HG03064 (cell line): ENCODE results near the gene CREB3L4.
"Not testable (repeated sequence)": the region's sequence is repeated elsewhere in the genome, so short reads cannot be mapped to it uniquely, and the experiment has no call there.

Experiments used
- ATAC-seq: cut with Tn5 transposase; IDR thresholded peaks from one replicate; pipeline ENCODE4 v1.9.1; 2021; ENCODE audit warnings: low read depth; ENCODE audit not compliant: unreplicated experiment

The CREB3L4 gene

DNA sequence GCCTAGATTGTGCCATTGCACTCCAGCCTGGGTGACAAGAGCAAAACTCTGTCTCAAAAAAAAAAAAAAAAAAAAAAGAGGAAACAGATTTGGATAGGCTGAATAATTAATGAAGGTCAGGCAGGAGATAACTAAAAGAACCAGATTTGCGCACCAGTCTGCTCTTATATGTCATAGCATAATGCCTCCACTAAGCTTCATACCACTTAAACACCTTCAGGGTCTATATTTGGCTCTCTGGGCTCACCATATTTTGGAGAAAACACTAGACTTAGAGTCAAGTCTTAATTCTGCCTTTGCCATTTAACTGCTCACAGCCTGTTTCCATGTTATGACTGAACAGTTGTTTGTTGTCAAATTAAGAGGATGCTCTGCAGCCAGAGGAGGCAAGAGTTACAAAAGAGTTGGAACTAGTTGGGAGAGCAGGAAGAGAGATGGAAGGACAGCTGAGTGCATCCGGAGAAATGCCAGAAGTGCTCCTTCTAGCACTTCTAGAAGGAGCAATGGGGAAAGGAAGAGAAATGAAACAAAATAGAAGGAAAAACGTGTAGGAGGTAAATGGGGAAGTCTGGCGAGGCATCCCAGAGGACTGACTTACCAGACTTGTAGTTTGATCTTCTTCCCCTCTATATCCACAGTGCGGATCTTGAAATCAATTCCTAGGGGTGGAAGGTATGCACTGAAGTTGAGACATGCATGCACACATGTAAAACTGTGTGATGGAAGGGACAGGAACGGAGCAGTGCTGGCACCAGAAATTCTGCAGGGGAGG is 16.6 kb downstream of the CREB3L4 start:
- ATAC-seq: no peak

DNA sequence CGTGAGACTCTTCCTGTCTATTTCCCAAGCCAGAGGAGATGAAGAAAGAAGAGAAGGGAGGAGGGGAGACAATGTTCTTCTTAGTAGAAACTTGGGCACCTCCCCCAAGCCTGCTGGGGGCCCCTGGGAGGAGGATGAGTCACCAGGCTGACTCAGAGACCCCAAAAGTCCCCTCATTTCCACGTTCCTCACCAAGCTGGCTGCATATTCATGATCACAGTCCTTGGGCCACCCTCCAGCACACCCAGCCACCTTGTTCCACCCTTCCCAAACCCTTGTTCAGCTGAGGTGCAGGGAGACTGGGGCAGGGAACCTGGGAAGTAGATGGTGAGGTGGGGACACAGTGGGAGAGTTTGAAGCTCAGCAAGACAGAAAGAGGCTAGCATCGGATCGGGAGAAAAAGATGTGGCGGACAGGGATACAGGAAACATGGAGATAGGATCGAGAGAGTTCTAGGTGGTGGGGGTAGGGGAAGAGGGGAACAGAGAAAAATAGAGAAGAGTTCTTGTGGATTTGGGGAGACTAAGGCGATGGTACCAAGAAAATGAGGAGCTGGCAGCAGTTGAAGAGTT is 17.7 kb downstream of the CREB3L4 start:
- ATAC-seq: no peak

DNA sequence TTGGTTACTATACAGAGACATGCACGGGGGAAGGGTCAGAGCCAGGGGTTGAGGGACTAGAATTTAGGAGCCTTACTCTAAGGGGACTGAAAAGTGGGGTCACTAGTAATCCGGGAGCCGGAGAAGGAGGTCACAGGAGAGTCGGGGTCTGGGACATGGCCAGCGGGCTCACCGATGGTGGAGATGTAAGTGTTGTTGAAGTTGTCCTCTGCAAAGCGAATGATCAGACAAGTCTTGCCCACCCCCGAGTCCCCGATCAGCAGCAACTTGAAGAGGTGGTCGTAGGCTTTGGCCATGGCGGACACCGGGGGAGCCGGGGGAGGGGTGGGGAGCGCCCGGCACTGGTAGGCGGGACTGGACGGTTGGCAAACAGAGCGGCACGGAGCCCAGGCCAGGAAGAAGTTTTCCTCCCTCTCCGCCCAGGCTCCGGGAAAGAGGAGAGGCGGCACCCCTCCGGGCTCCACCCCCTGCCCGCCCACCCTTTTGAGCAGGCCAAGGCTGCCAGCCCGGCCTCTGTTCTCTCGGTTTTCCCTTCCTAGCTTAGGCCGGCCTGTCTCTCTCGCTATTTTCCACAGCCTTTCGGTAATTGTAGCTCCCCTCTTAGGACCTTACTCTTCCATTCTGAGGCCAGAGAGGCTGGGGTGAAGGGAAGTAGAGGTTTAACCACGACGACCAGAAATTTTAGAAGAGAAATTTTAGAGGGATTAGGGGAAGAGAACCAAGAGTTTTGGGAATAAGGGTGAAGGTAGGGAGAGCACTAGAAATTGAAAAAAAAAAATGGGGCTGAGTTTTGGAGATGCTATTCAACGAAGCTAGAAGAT is 18.4 kb downstream of the CREB3L4 start, which contains the start of gene RAB13:
TSS of gene RAB13 (minus strand) at position 399 of the 821 bp plus-strand sequence. CDS start at position 296, 103 bp downstream.
- no peak for ATAC-seq

DNA sequence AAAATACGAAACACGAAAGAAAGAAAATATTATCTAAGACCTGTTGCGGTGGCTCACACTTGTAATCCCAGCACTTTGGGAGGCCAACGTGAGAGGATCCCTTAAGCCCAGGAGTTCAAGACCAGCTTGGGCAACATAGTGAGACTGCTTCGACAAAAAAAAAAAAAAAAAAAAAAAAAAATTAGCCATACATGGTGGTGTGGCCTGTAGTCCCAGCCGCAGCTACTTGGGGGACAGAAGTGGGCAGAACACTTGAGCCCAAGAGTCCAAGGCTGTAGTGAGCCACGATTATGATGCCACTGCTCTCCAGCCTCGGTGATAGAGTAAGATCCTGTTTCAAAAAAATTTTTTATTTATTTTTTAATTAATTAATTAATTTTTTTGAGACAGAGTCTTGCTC is 19.9 kb downstream of the CREB3L4 start:
- no peak for ATAC-seq

DNA sequence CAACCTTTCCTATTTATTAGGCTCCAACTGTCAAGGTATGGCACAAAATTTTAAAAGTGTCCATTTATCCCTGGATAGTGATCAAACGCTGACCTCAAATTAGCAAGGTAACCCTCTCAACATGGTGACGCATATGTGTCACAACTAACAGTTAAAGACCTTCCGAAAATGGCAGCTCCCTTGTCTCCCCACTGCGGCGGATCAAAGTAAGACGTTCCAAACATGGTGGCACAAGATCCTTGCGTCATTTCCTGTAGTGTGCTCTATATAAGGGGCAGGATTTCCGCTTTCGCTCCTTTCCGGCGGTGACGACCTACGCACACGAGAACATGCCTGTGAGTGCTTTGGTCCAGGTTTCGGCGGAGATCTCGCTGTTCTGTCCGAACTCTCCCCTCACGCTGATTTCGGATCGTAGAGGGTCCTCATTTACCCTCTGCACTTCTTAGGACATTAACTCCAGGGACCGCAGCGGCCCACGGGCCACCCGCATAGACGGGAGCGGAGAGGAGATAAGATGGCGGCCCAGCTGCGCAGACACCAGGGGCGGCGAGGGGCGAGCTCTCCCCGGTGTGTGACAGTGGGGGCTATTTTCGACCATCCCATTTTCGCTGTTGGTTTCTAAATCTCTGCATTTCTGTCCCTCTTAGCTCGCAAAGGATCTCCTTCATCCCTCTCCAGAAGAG is 22.9 kb downstream of the CREB3L4 start, which contains the start of gene RPS27:
TSS of gene RPS27 (plus strand) at position 295 of the 683 bp plus-strand sequence. CDS start at position 330, 35 bp downstream.
- peak; percentile 50 for ATAC-seq

DNA sequence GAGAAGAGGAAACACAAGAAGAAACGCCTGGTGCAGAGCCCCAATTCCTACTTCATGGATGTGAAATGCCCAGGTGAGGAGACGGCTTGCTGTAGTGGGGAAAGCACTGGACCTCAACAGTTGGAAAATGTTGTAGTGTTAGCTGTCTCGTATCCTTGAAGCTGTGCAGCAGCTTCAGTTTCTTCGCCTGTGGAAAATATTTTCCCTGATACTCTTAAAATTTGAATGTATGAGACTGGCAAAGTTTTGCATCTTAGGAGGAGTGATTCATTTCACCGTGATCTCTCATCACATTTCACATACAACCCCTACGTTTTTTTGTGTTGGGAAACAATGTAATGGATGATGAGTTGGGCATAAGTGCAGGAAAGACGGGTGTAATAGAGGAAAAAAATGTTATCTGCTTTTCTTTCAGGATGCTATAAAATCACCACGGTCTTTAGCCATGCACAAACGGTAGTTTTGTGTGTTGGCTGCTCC is 23.5 kb downstream of the CREB3L4 start:
- ATAC-seq: no peak

DNA sequence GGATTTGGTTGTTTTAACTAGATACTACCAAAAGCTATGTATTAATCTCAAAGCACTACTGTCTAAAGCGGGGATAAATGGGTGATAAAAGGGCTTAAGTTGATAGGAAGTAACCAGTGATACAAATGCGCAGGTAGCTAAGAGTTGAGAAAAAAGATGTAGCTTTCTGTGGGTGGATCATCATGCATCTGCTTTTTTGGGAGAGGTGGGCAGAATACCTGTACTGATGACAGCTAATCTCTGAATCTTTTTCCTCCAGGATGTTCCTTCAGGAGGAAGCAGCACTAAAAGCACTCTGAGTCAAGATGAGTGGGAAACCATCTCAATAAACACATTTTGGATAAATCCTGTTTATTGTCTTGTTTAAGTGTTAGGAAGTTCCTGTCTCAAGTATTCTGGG is 24.1 kb downstream of the CREB3L4 start:
- no peak for ATAC-seq

DNA sequence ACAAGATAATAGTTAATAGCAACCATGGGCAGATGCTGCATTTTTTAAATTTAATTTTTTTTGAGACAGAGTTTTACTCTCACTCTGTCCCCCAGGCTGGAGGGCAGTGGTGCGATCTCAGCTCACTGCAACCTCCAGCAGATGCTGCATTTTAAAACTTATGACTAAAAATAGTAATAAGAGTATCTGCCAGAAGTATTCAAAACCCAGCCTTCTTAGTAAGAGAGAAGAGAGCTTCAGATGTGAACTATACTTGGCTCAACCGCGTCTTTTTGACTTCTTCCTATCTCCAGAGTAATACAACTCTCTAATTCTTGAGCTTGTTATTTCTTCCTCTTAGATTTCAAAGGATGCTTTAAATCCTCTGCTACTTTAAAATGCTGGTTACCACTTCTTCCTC is 27.5 kb downstream of the CREB3L4 start:
- no peak for ATAC-seq

DNA sequence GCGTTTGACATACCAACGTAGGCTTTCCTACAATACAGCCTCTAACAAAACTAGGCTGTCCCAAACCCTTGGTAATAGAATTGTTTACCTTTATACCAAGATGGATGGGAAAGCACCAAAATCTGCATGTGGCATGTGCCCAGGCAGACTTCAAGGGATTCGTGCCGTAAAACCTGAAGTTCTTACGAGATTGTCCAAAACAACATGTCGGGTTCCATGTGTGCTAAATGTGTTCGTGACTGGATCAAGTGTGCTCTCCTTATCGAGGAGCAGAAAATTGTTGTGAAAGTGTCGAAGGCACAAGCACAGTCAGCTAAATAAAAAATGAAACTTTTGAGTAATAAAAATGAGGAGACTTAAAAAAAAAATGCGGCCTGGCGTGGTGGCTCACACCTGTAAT is 27.9 kb downstream of the CREB3L4 start:
- no peak for ATAC-seq

DNA sequence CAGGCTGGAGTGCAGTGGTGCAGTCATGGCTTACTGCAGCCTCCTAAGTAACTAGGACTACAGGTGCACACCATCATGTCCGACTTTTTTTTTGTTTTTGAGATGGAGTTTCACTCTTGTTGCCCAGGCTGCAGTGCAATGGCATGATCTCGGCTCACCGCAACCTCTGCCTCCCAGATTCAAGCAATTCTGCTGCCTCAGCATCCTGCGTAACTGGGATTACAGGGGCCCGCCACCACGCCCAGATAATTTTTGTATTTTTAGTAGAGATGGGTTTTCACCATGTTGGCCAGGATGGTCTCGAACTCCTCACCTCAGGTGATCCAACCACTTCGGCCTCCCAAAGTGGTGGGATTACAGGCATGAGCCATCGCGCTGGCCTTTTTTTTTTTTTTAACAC is 29.2 kb downstream of the CREB3L4 start:
- not testable (repeated sequence) for ATAC-seq

DNA sequence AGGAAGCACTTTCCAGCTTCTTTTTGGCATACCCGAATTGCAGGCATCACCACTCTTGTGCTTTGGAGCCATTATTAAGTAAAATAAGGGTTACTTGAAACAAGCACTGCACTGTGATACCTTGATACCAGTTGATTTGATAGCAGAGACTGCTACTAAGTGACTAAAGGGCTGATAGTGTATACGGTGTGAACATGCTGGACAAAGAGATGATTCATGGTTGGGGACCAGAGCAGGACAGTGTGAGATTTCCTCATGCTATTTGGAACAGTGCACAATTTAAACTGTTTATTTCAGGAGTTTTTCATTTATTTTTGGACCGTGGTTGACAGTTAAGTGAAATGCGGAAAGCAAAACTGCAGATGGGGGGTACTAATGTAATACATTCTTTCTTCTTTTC is 32.7 kb downstream of the CREB3L4 start:
- no peak for ATAC-seq

DNA sequence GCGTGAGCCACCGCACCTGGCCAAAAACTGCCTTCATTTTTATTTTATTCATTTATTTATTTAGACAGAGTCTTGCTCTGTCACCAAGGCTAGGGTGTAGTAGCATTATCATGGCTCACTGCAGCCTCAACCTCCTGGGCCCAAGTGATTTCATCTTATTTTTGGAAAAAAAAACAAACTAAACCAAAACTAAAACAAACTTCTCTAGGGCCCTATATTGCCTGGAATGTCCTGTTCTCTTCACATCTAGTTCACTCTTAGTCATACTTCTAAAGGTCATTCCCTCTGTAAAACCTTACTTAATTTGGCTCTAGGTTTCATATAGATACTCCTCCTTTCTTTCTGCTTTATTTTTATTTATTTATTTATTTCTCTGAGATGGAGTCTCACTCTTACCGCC is 38.4 kb downstream of the CREB3L4 start:
- ATAC-seq: no peak

DNA sequence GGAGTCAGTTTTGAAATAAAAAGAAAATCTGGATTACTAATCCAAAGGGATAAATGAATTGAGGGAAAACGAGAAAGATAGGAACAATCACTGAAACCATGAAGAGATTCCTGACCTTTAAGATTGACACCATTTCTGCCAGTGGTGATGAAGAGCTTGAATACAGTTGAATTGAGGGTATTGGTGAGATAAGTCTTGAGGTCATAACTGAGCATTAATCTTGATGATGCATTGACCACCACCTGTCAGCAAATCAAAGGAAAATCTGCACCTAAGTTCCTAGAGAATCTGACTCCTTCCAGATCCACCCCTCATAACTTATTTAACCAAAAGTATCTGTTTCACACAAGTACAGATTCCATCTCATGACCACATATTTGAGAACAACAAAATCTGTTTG is 44.4 kb downstream of the CREB3L4 start:
- ATAC-seq: no peak

DNA sequence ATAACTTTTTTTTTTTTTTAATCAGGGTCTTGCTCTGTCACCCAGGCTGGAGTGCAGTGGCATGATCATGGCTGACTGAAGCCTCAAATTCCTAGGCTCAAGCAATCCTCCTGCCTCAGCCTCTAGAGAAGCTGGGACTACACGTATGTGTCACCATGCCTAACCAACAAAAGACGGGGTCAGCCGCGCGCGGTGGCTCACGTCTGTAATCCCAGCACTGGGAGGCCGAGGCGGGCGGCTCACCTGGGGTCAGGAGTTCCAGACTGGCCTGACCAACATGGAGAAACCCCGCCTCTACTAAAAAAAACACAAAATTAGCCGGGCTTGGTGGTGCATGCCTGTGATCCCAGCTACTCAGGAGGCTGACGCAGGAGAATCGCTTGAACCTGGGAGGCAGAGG is 44.8 kb downstream of the CREB3L4 start:
- ATAC-seq: not testable (repeated sequence)

DNA sequence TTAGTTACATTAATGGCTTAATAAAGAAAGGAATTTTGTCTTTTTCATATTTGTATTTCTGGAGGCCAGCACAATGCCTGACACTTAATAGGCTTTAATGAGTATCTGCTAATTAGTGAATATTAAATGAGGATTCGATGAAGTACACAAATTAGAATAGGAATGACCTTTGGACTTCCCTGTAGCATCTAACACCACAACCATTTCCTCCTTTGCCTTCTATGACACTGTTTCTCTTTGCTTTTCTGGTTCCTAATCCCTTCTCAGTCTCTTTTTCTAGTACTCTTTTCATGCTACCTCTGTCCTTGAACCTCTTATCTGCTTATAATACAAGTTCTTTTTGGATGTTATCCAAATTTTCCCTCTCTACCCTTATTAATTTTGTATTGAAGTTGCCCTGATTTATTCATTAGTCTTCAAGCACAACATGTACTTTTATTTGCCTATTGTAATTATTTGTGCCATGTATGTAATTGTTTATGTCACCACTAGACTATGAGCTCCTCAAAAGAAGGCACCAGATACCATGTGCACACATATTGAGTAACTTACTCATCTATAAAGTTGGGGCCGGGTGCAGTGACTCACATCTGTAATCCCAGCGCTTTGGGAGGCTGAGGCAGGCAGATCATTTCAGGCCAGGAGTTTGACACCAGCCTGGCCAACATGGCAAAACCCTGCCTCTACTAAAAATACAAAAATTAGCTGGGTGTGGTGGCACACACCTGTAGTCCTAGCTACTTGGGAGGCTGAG is 46.6 kb downstream of the CREB3L4 start:
- no peak for ATAC-seq

DNA sequence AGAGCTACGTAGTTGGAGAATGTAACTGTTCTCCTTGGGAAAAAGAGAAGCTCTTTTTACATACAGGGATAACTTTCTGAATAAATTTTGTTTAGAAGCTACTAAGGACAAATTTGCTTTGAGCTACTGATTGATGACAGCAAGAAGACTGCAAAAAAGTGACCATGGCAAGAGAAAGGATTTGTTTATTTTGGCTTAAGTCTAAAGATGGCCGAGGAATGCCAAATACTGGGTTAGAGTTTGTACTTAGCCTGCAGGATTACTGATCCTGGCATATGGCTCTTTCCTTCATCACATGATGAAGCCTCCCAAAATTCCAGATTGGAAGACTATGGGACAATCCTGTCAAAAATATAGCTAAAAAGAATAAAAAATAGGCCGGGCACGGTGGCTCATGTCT is 51.6 kb downstream of the CREB3L4 start:
- no peak for ATAC-seq

DNA sequence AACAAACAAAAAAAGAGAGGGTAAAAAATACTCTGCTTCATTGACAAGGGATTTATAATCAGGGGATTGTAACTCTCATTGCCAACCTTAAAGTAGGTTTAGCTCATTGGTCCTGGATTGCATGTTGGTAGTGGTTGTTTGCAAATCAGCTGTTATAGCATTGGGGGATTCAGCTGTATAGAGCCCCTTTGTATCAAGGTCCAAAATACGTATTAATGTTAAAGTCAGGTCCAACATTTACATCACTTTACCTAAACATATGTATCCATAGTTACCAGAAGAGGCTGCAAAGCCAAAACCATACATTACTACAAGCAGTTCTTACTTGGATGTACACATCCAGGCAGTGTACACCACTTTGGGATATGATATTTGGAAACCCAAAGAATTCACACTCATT is 52.2 kb downstream of the CREB3L4 start:
- ATAC-seq: no peak
